Measurements from ENCODE around the gene PPT2. TPM values are rescaled to one million over a fixed set of nuclear protein-coding genes. Genes with fewer than 3 reads are reported as not detected.

PPT2 gene
- total and polyA plus RNA-seq, 2 of the 8 experiments (the other 6 are each of a cell fraction or from before 2014, with no cell fraction given): 24.1 to 39.5 TPM

- TF ChIP-seq RXRA (IDR thresholded peaks at IDR 0.05; ENCODE audit: insufficient read depth, low read depth, low read length): no peak
- no peak for TF ChIP-seq GABPA (IDR thresholded peaks at IDR 0.05; ENCODE audit: borderline replicate concordance, insufficient read depth, low read length)
- TF ChIP-seq TAF7 (optimal IDR thresholded peaks at IDR 0.05; ENCODE audit: borderline replicate concordance, low read depth, low read length): no peak
- no peak for TF ChIP-seq NRF1 (IDR thresholded peaks at IDR 0.05; ENCODE audit: low read depth, low read length)
- no peak for TF ChIP-seq SP4 (IDR thresholded peaks at IDR 0.05; ENCODE audit: low read length)
- no peak for TF ChIP-seq CEBPB (IDR thresholded peaks at IDR 0.05; ENCODE audit: low read depth, low read length)
Observed at GRCh38 chr6:32164295-32164694, 10.4 kb downstream of the PPT2 start, which contains the start of gene EGFL8 (continued).

All from H1 (cell line).